K562 (cell line): ENCODE results near the gene SPATC1L. TPM values are rescaled to one million over a fixed set of nuclear protein-coding genes. Genes with fewer than 3 reads are reported as not detected.

Experiments
- ETS2 ChIP-seq: IDR thresholded peaks from 2 replicates; pipeline ENCODE4 v1.6.1; 2016; ENCODE audit warnings: borderline replicate concordance, missing genetic modification characterization, mild to moderate bottlenecking, moderate library complexity, missing compliant biosample characterization; ENCODE audit not compliant: poor library complexity, severe bottlenecking
- HIVEP1 ChIP-seq: fragments of 250-450 bp; sonication (Bioruptor Pico); IDR thresholded peaks from 2 replicates; pipeline ENCODE4 v1.4.0; 2020; ENCODE audit warnings: mild to moderate bottlenecking
- ILF3 ChIP-seq: fragments of 450-650 bp; IDR thresholded peaks from 2 replicates; pipeline ENCODE4 v1.6.1; 2018; ENCODE audit warnings: antibody characterized with exemption, mild to moderate bottlenecking, moderate library complexity, borderline replicate concordance
- MYBL2 ChIP-seq, 2 experiments: fragments of 450-650 bp in 1 of 2; sonication (generic) in 1 of 2; formaldehyde crosslinking in 1 of 2; IDR thresholded peaks; 2 replicates each; pipeline versions ENCODE4 v1.6.1 to v1.8.1; 2017 to 2022; ENCODE audit warnings: borderline replicate concordance in 1 of 2, inconsistent platforms in 1 of 2, low read depth in 1 of 2, mild to moderate bottlenecking in 1 of 2, missing genetic modification reagents in 1 of 2, moderate library complexity in 1 of 2
- NR2F6 ChIP-seq: fragments of 450-650 bp; formaldehyde crosslinking; IDR thresholded peaks from 2 replicates; pipeline ENCODE4 v1.4.0; 2020; ENCODE audit warnings: mild to moderate bottlenecking
- PHB ChIP-seq: fragments of 250-450 bp; sonication (Bioruptor Pico); IDR thresholded peaks from 2 replicates; pipeline ENCODE4 v1.5.0; 2021
- TAF9B ChIP-seq: fragments of 450-650 bp; IDR thresholded peaks from 2 replicates; pipeline ENCODE4 v1.6.1; 2018; ENCODE audit warnings: mild to moderate bottlenecking; ENCODE audit not compliant: partially characterized antibody
- XRCC4 ChIP-seq: IDR thresholded peaks from one replicate; pipeline ENCODE4 v1.6.1; 2011; ENCODE audit not compliant: insufficient read depth, insufficient read length; ENCODE audit errors: extremely low read depth
- YBX1 ChIP-seq: fragments of 450-650 bp; IDR thresholded peaks from 2 replicates; pipeline ENCODE4 v1.7.1; 2016; ENCODE audit warnings: mild to moderate bottlenecking
- ZBTB17 ChIP-seq: fragments of 450-650 bp; formaldehyde crosslinking; IDR thresholded peaks from 2 replicates; pipeline ENCODE4 v1.4.0; 2020; ENCODE audit warnings: mild to moderate bottlenecking
- polyA plus RNA-seq, 8 experiments: library from polyadenylated mRNA; depleted of rRNA in 4 of 8; stranded (reverse) in 5 of 8; unstranded in 3 of 8; fragments of >200 nt; fragmentation: Nextera tagmentation in 2 of 8; fragmentation: Illumina TruSeq in 1 of 8; extraction: Ambion mirVana in 2 of 8; extraction: Trizol in 1 of 8; gene quantifications; 2 replicates each; pipeline versions ENCODE4 v1.2.1 to v1.2.3, GENCODE V29; 2011 to 2014; ENCODE audit warnings: inconsistent platforms in 1 of 8, missing spikeins in 1 of 8
- total RNA-seq, 7 experiments: library from RNA; depleted of rRNA in 6 of 7; stranded (reverse); fragments of >200 nt in 6 of 7; fragmentation: Illumina TruSeq in 2 of 7; extraction: Trizol in 2 of 7; gene quantifications; 2 replicates each; pipeline versions ENCODE4 v1.2.1 to v1.2.3, GENCODE V29; 2011 to 2021; ENCODE audit warnings: low replicate concordance in 1 of 7
- TF ChIP-seq, protein P1 (sequence below): fragments of 450-650 bp; IDR thresholded peaks from 2 replicates; pipeline ENCODE4 v1.6.1; 2016; ENCODE audit warnings: mild to moderate bottlenecking, moderate library complexity
- TF ChIP-seq, protein P2 (sequence below), 2 experiments: IDR thresholded peaks; 2 replicates each; pipeline ENCODE4 v1.6.1; 2011; ENCODE audit warnings: borderline replicate concordance in 1 of 2, control low read depth in 1 of 2, low read depth in 1 of 2, low read length in 1 of 2, mild to moderate bottlenecking in 1 of 2, mixed read lengths in 1 of 2, moderate library complexity in 1 of 2; ENCODE audit not compliant: insufficient read depth in 1 of 2, insufficient read length in 1 of 2, poor library complexity in 1 of 2, severe bottlenecking in 1 of 2; ENCODE audit errors: extremely low read depth in 1 of 2
- TF ChIP-seq, protein P3 (sequence below): fragments of 450-650 bp; IDR thresholded peaks from 2 replicates; pipeline ENCODE4 v1.6.1; 2016

Gene SPATC1L
- total and polyA plus RNA-seq, 9 of the 15 experiments (the other 6 are each of a cell fraction or from before 2014, with no cell fraction given), result 0.14 to 121 (median 34.0) TPM; not detected in 1

DNA sequence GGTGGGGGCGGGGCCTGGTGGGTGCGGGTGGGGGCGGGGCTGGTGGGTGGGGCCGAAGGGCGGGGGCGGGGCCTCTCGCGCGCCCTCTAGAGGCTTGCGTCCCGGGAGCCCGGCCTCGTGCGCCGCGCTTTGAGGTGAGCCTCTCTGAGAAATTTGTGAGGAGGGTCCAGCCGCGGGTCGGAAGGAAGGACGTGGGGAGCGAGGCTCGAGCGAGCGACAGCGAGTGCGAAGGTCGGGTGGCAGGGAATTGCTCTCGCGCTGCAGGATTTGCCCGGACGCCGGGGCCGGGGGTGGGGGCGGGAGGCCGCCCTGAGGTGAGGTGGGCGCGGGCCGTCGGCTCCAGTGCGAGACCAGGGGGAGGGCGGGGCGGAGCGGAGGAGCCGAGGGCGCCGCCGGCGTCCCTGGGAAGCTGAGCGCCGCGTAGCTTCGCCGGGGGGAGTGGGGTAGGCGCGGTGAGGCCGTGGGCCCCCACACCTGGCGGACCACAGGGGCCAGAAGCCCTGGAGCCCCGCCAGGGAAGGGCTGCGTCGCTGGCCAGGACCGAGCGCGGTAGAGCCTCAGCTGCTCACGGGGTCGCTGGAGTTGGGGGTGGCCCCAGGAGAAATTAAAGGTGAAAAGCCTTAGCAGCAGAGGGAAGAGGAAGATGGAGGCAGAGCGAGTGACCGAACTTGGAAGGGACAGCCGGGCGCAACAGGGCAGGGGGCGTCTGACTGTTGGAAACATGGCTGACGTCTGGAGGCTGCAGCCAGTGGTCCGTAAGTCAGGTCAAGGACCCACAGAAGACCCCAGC lies 45.1 kb upstream of the SPATC1L start (continued):
- no peak for TF ChIP-seq PHB
- no peak for TF ChIP-seq TAF9B
- TF ChIP-seq HIVEP1, result no peak
- TF ChIP-seq MYBL2 (IDR thresholded peaks at IDR 0.05; ENCODE audit: low read depth), result no peak
- TF ChIP-seq MYBL2 (CRISPR knock-in tag; IDR thresholded peaks at IDR 0.05; ENCODE audit: borderline replicate concordance), result no peak
- TF ChIP-seq, protein P1, sequence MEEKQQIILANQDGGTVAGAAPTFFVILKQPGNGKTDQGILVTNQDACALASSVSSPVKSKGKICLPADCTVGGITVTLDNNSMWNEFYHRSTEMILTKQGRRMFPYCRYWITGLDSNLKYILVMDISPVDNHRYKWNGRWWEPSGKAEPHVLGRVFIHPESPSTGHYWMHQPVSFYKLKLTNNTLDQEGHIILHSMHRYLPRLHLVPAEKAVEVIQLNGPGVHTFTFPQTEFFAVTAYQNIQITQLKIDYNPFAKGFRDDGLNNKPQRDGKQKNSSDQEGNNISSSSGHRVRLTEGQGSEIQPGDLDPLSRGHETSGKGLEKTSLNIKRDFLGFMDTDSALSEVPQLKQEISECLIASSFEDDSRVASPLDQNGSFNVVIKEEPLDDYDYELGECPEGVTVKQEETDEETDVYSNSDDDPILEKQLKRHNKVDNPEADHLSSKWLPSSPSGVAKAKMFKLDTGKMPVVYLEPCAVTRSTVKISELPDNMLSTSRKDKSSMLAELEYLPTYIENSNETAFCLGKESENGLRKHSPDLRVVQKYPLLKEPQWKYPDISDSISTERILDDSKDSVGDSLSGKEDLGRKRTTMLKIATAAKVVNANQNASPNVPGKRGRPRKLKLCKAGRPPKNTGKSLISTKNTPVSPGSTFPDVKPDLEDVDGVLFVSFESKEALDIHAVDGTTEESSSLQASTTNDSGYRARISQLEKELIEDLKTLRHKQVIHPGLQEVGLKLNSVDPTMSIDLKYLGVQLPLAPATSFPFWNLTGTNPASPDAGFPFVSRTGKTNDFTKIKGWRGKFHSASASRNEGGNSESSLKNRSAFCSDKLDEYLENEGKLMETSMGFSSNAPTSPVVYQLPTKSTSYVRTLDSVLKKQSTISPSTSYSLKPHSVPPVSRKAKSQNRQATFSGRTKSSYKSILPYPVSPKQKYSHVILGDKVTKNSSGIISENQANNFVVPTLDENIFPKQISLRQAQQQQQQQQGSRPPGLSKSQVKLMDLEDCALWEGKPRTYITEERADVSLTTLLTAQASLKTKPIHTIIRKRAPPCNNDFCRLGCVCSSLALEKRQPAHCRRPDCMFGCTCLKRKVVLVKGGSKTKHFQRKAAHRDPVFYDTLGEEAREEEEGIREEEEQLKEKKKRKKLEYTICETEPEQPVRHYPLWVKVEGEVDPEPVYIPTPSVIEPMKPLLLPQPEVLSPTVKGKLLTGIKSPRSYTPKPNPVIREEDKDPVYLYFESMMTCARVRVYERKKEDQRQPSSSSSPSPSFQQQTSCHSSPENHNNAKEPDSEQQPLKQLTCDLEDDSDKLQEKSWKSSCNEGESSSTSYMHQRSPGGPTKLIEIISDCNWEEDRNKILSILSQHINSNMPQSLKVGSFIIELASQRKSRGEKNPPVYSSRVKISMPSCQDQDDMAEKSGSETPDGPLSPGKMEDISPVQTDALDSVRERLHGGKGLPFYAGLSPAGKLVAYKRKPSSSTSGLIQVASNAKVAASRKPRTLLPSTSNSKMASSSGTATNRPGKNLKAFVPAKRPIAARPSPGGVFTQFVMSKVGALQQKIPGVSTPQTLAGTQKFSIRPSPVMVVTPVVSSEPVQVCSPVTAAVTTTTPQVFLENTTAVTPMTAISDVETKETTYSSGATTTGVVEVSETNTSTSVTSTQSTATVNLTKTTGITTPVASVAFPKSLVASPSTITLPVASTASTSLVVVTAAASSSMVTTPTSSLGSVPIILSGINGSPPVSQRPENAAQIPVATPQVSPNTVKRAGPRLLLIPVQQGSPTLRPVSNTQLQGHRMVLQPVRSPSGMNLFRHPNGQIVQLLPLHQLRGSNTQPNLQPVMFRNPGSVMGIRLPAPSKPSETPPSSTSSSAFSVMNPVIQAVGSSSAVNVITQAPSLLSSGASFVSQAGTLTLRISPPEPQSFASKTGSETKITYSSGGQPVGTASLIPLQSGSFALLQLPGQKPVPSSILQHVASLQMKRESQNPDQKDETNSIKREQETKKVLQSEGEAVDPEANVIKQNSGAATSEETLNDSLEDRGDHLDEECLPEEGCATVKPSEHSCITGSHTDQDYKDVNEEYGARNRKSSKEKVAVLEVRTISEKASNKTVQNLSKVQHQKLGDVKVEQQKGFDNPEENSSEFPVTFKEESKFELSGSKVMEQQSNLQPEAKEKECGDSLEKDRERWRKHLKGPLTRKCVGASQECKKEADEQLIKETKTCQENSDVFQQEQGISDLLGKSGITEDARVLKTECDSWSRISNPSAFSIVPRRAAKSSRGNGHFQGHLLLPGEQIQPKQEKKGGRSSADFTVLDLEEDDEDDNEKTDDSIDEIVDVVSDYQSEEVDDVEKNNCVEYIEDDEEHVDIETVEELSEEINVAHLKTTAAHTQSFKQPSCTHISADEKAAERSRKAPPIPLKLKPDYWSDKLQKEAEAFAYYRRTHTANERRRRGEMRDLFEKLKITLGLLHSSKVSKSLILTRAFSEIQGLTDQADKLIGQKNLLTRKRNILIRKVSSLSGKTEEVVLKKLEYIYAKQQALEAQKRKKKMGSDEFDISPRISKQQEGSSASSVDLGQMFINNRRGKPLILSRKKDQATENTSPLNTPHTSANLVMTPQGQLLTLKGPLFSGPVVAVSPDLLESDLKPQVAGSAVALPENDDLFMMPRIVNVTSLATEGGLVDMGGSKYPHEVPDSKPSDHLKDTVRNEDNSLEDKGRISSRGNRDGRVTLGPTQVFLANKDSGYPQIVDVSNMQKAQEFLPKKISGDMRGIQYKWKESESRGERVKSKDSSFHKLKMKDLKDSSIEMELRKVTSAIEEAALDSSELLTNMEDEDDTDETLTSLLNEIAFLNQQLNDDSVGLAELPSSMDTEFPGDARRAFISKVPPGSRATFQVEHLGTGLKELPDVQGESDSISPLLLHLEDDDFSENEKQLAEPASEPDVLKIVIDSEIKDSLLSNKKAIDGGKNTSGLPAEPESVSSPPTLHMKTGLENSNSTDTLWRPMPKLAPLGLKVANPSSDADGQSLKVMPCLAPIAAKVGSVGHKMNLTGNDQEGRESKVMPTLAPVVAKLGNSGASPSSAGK, result peak; percentile 98
- TF ChIP-seq ETS2 (tag), result no peak
- no peak for TF ChIP-seq ILF3
- TF ChIP-seq, protein P2, sequence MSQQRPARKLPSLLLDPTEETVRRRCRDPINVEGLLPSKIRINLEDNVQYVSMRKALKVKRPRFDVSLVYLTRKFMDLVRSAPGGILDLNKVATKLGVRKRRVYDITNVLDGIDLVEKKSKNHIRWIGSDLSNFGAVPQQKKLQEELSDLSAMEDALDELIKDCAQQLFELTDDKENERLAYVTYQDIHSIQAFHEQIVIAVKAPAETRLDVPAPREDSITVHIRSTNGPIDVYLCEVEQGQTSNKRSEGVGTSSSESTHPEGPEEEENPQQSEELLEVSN (IDR thresholded peaks at IDR 0.05; ENCODE audit: borderline replicate concordance in 1 of 2, extremely low read depth in 1 of 2, insufficient read depth in 1 of 2, insufficient read length in 1 of 2, low read depth in 1 of 2, low read length in 1 of 2, poor library complexity in 1 of 2, severe bottlenecking in 1 of 2), result peak; percentile 76 to 94
- TF ChIP-seq NR2F6 (CRISPR knock-in tag), result no peak
- TF ChIP-seq, protein P3, sequence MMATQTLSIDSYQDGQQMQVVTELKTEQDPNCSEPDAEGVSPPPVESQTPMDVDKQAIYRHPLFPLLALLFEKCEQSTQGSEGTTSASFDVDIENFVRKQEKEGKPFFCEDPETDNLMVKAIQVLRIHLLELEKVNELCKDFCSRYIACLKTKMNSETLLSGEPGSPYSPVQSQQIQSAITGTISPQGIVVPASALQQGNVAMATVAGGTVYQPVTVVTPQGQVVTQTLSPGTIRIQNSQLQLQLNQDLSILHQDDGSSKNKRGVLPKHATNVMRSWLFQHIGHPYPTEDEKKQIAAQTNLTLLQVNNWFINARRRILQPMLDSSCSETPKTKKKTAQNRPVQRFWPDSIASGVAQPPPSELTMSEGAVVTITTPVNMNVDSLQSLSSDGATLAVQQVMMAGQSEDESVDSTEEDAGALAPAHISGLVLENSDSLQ, result no peak
- no peak for TF ChIP-seq YBX1
- TF ChIP-seq XRCC4, result no peak
- TF ChIP-seq ZBTB17, result peak; percentile 52; the same call in 1 of the 2 replicates
